Muscle of back (tissue), 11 donors: ENCODE data around the gene RAB11FIP4. TPM values are rescaled to one million over a fixed set of nuclear protein-coding genes. Genes with fewer than 3 reads are reported as not detected.

Experiments used
- DNase-seq, 3 donors: peaks; one replicate each; pipeline versions ENCODE4 v3.0.0 to v3.0.0-alpha.2; 2013
- polyA plus RNA-seq, 10 donors: library from polyadenylated mRNA; unstranded; fragments of 120-200 nt; gene quantifications; one replicate each; pipeline ENCODE4 v1.2.1, GENCODE V29; 2013; ENCODE audit not compliant: insufficient read length in 10 of 10

Gene RAB11FIP4
- polyA plus RNA-seq, 10 donors, result 0.39 to 1.7 (median 0.85) TPM

- DNase-seq, result no peak
These were observed 4.9 kb upstream of the RAB11FIP4 start for GRCh38 chr17:31386542-31387075.

GRCh38 chr17:31387438-31387837 lies 4.0 kb upstream of the RAB11FIP4 start:
- DNase-seq, result no peak

GRCh38 chr17:31388351-31388750 lies 3.1 kb upstream of the RAB11FIP4 start:
- no peak for DNase-seq

DNA sequence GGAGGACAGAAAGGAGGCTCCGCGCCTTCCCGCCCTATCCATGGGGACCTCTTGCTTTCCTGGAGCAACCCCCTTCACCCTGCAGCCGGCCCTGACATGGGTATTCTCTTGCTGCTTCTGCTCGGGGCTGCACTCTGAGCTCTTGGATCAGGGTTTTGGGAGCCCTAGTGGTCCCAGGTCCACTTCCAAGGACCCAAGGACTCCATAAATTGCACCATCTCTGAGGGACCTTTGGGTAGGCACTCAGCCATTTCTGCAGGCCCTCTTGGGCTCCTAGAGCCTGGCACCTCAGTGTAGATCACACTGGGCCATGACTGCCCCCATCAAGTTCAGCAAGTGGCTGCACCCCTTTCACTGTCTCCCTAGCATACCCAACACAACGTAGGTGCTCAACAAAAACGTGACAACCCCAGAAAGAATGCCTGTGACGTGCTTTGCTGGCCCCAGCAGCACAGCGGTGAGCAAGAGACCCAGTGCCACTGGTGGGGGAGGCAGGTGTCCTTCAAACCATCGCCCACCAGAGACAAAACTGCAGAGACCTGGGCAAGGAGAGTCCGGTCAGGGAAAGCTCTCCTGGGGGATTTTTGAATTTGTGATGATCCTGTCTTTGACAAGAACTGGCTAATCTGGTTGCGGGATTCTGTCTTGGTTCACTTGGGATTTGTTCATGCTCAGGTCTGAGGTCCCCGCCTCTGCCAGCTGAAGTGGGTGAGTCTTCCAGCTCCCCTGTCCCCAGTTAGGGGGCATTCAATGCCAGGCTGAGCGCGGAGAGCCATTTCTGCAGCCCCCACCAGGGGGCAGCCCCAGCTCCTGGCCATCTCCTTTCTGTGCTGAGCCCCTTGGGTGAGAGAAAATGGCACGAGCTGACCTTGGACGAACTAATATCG lies 2.5 kb upstream of the RAB11FIP4 start:
- peak in 1 of 3 donors; percentile 48 for DNase-seq

DNA sequence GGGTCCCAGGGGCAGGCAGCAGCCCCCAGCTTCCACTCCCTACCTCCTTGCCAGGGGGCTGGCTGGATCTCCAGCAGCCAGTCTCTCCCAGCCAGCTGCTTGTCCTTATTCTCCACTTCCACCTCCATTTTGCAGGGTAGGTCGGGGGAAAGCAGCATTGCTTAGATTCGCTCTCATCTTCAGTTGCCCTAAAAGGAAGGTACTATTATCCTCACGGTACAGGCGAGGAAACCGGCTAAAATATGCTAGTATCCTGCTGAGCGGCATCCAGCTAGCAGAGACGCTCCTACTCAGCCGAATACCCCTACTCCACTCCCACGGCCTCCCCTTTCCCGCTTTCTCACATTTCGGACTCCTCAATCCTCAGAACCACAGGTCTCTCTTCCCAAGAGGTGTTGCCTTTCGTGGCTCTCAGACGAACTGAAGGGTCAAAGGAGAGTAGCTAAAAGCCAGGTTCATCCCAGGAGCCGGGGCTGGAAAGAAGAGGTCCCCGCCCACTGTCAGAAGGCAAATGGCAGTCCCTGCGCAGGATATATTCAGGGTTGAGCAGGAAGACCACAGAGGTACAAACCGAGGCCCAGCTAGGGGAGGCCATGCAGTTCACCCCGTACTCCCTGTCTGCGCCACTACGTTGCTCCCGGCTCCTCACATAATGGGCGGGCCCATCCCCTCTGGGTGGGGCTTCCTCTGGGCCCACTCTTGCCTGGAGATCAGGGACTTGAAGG lies 1.7 kb upstream of the RAB11FIP4 start:
- DNase-seq, result no peak

DNA sequence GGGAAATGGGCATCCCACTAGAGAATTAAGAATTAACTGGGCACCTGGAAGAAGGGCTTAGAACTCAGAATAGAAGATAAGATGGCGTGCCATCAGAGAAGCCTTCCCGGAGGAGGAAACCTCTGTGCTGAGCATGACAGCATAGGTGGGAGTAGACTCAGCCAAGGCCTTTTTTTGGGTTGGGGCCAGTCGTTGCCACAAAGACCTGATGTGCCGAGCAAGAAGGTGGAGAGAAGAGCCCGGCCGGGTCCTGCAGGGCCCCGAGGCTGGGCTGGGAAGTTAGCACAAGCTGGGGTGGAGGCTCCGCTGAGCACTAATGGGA lies 1.1 kb upstream of the RAB11FIP4 start:
- no peak for DNase-seq

DNA sequence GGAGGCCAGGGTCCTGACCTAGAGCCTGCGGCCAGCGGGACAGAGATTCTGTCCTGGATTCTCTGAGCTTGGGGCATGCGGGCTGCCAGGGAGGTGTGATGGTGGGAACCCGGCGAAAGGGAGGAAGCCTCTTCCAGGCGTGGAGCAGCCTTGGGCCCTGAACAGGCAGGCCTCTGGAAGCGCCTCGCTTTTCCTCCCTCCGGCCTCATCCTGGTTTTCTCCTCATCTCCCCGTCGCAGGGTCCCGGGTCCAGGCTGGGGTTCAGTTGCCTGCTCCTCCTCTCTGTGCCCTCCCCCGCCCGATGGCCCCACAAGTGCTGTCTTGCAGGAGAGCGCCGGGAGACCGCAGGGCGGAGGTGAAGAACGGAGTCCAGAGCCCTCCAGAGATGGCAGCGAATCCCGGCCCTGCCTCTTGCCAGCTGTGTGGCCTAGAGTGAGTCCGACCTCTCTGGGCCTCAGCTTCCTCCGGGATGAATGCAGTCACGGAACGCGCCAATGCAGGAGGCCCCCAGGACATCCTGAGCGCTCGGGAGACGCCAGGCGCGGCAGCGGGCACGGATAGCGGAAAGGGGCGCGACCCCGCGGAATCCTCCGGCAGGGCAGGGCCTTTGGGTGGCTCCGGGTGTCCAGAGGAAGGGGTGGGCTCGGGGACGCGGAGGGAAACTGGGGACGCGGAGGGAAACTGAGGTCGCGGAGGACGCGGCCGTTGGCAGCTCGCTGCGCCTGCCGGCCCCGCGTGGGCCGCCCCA lies 553 bp upstream of the RAB11FIP4 start:
- peak in 1 of 3 donors; percentile 34 for DNase-seq

DNA sequence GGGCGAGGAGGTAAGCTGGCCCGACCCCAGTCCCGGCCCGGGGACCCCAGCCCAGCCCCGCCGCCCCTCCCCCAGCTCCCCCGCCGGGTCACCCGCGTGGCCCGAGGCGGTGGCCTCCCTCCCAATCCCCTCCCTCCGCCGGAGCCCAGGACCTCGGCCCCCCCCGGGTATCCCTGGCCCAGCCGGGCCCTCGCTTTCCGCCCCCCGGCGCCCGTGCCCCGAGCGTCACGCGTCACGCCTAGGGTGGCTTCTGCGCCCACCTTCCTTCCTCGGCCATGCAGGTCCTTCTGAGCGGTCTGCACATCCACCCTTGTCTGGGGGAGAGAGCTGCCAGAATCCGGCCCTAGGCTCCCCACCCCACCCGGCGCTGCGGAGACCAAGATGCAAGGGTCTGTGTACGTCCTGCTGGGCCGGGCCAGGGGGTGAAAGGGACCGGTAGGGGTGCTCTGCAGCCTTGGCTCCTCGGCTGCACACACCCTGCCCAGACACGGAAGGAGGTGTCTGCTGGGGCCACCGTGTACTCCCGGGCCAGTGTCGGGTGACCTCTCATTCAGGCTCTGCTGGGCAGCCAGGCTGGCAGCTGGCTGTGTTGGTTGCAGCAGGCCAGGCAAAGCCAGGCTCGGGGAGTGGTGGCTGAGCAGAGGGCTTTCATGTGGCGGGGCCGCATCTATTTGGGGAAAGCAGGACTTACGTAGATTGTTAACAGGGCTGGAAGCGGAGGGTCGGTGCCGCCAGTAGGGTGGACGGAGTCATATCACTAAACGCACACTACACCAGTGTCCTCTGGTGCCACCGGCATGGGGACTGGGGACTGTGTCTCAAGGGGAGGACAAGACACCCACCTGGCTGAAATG lies 754 bp downstream of the RAB11FIP4 start:
- peak in 1 of 3 donors; percentile 13 for DNase-seq

- no peak for DNase-seq
These were observed 1.6 kb downstream of the RAB11FIP4 start for GRCh38 chr17:31392856-31393748.

- DNase-seq, result no peak
These were observed 2.3 kb downstream of the RAB11FIP4 start for GRCh38 chr17:31393749-31394146.

DNA sequence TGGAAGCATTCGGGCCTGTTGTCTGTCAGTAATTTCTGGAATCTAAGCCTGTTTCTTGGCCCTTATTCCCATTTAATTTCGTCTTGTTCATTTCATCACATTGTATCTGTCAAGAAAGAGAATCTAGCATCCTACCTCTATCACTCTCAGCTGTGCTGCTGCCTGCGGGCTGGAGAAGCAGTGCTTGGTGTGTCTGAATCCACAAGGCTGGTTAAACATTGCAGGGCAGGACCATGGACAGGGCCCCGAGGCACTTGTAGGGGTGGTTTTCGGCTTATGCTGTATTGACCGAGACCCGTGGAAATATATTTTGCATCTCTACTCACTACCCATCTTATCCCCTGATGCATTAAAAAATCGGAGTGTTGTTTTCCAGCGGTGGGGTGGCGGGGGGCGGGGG lies 3.1 kb downstream of the RAB11FIP4 start:
- peak; percentile 76 to 91 (median 85) for DNase-seq

DNA sequence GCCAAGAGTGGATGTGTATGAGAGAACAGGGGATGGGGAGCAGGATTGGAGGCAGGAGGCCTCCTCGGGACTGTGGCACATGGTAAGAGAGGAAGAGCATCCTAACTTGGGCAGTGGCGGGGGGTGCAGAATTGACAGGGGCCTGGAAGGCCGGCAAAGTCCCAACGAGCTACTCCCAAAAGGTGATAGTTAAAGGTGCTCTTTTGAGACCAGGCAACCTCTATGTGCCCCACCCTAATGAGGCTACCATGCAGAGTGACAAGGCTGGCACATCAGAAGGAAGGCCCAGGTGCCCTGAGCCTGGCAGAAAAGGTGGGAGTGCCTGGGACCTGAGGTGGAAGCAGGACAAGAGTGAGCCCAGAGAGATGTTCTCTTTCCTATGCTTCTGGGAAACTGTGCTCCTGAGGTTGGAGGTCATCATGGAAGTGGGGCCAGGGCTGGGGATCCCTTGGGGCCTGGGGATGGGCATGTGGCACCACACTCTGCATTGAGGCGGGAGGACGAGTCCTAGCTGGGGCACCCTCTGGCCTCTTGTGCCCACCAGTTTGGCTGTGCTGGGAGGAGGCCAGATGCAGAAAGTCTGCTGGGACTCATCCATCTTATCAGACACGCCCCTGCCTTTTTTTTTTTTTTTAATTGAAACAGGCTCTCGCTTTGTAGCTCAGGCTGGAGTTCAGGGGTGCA lies 5.9 kb downstream of the RAB11FIP4 start:
- no peak for DNase-seq

DNA sequence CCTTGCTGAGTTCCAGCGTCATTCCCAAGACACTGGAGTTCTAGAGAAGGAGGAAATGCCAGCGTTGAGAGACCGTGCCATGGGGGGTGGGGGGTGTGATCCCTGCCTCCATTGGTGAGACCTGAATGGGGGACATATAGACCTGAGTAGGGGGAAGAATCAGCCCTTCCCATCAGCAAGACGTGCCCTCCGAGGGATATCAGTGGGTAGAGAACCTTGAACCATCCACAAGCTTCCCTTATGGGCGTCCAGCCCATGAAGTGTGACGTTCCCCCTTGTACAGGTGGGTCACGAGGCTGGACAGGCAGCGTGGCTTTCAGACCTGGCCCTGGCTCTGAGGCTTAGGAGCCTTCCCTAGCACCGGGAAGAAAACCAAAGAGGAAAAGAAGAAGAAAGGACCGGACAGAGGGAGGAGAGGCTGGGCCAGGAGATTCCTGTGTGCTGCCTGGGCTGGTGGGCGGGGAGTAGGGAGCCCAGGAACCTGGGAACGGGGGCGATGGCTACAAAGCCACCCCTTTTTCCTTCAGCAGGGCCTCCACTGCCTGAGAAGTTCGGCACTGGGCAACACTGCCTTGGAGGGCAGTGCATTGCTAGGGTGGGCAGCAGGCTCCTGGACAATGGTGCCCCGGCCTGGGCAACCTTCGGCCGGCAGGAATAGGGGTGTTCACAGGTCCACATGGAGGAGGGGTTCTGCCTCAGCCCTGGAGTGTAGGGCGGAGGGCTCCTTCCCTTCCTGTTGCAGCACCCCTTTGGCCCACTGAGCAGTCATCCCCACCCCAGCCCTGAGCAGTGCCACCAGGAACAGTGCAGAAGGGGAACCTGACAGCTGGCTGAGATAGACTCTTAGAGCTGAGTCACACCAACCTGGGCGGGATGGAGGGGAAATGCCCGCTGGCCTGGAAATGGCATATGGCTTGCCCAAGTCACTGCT lies 7.2 kb downstream of the RAB11FIP4 start:
- DNase-seq, result no peak

- no peak for DNase-seq
These were observed 9.0 kb downstream of the RAB11FIP4 start for GRCh38 chr17:31400481-31400950.

DNA sequence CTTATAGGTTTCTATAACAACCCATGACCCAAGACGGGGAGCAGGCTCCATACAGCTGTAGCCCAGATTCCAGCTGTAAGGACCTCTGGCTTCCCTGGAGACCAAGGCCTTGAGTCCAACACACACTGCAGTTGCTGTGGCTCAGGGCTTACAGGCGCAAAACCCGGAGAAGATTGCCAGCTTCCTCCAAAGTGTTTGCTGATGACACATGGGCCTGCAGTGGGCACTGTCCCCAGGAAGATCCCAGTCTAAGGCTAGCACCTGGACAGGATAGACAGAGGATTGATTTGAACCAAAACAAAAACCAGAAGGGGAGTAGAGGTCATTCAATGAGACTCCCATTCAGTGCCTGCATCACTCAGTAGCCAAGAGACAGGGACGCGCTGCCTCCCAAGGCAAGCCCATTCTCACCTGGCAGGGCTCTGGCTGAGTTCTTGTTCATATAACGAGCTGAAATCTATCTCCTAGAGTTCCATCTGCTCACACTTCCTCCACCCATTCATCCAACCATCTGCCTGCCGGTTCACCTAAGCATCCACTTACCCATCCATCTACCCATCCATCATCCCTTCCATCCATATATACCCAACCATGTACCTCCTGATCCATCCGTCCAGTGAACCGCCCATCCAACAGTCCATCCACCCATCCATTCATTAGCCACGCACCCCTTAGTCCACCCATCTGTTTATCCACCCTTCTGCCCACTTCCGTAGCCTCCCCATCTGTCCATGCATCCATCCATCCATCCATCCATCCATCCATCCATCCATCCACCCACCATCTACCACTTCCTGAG lies 10.2 kb downstream of the RAB11FIP4 start:
- DNase-seq, result no peak

DNA sequence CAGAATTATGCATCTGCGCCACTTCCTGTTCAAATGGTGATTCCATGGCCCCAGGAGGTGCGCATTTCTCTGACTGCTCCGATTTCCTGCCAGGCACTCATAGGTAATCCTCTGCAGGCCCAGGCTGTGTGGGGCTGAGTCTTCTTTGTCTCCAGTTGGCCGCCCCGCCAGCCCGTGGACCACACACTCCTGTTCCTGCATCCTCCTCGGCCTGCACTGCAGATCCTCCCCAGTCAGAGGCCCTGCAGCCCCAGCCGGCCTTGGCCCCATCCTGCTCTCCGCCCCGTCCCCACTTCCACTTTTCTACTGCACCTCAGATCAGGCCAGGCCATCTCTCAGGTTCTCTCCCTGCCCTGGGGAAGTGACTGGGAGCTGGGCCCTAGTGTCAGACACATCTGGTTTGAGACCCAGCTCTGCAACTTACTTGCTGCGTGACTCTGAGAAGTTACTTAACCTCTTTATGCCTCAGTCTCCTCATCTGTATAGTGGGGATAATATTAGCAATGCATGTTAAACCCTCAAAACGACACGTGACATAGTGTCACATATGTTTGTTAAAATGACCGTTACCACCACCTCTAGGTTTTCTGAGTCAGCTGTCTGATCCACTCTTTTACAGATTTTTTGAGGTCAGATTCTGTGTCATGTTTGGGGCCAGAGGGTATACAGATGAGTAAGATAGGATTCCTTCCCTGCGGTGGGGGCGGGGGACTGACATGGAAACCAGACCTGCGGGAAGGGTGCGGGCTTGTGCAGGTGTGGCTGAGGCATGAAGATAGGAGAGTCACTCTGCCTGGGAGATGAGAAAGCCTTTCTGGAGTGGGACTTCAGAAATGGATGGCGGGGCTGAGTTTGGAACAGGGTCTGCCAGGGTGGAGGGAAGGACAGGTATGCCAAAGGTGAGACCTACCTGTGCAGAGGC lies 12.8 kb downstream of the RAB11FIP4 start:
- DNase-seq, result no peak
